Measurements from ENCODE around the gene HOPX.

The HOPX gene

DNA sequence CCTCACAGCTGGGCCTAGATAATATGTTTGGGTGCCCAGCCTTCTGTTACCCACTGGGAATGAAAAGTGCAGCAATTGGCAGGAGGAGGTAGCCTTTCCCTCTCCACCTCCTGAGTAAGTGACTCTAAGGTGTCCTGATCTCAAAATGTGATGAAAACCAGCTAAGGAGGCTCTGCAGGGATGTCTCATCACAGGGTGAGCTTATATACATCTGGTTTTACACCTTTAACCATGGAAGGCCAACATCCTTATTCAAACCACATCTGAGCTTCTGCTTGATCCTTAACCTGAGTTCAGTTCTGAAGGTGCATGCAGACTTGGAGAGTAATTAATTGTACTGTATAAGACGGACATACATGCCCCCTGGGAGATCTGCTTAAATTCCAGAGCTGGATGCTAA is 53.7 kb downstream of the HOPX start:
- in situ Hi-C loops (cut with HindIII; ENCODE audit: low sequenced_read_pairs): no loop called here
- TF ChIP-seq, protein P1, sequence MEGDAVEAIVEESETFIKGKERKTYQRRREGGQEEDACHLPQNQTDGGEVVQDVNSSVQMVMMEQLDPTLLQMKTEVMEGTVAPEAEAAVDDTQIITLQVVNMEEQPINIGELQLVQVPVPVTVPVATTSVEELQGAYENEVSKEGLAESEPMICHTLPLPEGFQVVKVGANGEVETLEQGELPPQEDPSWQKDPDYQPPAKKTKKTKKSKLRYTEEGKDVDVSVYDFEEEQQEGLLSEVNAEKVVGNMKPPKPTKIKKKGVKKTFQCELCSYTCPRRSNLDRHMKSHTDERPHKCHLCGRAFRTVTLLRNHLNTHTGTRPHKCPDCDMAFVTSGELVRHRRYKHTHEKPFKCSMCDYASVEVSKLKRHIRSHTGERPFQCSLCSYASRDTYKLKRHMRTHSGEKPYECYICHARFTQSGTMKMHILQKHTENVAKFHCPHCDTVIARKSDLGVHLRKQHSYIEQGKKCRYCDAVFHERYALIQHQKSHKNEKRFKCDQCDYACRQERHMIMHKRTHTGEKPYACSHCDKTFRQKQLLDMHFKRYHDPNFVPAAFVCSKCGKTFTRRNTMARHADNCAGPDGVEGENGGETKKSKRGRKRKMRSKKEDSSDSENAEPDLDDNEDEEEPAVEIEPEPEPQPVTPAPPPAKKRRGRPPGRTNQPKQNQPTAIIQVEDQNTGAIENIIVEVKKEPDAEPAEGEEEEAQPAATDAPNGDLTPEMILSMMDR (IDR thresholded peaks at IDR 0.05; ENCODE audit: low read depth, low read length): no peak

DNA sequence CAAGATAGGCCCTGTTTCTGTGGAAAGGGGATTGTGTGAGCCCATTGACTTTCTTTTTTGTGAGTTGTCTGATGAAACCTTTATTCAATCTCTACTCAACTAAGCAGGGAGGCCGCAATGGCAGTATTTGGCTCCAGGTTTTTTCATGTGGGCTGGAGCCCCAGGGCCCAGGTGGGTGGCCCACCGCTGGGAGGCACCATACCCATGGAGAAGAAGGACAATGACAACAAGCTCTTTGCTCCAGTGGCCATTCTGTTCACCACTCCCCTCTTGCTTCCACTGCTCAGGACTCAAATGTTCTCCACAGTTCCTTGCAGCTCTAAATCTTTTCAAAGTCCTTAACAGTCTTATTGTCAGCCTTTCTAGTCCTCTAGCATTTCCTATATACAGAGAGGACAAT is 54.1 kb downstream of the HOPX start:
- in situ Hi-C loops (cut with HindIII; ENCODE audit: low sequenced_read_pairs): no loop called here
- no peak for DNase-seq (ENCODE audit: low read depth, low spot score)
- no peak overlapping the region for H3K4me3 ChIP-seq (ENCODE audit: low read depth, low read length)
- TF ChIP-seq, protein P1 (IDR thresholded peaks at IDR 0.05; ENCODE audit: low read depth, low read length): no peak

More for the DNA sequence above, 53.7 kb downstream of the HOPX start:
- DNase-seq (ENCODE audit: low read depth, low spot score): no peak
- H3K4me3 ChIP-seq (ENCODE audit: low read depth, low read length): no peak overlapping the region

DNA sequence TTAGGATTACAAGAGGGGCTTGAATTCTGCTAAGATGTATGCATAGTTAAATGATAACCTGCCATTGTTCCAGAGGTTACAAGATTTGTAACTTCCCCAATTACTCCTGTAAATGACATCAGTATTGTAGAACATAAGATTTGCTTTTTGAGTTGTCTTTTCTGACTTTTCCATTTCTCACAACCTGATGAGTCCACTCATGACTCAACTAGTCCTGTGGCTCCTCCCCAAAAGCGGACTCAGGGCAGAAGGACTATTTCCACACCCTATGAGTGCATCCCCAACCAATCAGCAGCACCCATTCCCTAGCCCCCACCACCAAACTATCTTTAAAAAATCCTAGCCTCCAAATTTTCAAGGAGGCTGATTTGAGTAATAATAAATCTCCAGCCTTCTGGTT is 54.7 kb downstream of the HOPX start:
- in situ Hi-C loops (cut with HindIII; ENCODE audit: low sequenced_read_pairs): no loop called here
- TF ChIP-seq, protein P1 (IDR thresholded peaks at IDR 0.05; ENCODE audit: low read depth, low read length): no peak
- no peak for DNase-seq (ENCODE audit: low read depth, low spot score)
- H3K4me3 ChIP-seq (ENCODE audit: low read depth, low read length): no peak overlapping the region

DNA sequence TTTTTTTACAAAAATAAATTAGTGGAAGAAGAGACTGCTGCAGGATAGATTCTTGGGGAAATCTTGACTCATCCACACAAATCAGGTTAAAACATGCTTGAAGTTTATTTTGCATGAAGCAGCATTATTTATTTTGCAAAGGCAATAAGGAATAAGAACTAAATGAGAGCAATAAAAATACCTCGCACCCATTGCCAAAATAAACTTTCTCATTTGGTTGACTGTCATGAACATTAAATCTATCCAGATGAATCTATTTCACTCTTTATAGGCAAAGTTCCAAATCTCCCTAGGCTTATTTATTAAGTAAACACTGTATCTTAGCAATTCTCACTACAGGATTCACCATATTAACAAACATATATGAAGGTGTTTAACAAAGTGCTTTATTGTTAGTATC is 58.9 kb downstream of the HOPX start:
- in situ Hi-C loops (cut with HindIII; ENCODE audit: low sequenced_read_pairs): no loop called here
- no peak overlapping the region for H3K4me3 ChIP-seq (ENCODE audit: low read depth, low read length)
- TF ChIP-seq, protein P1 (IDR thresholded peaks at IDR 0.05; ENCODE audit: low read depth, low read length): no peak
- peak; percentile 31 for DNase-seq (ENCODE audit: low read depth, low spot score)

- no peak for DNase-seq (ENCODE audit: low read depth, low spot score)
- H3K4me3 ChIP-seq (ENCODE audit: low read depth, low read length): no peak overlapping the region
- TF ChIP-seq, protein P1 (IDR thresholded peaks at IDR 0.05; ENCODE audit: low read depth, low read length): no peak
- in situ Hi-C loops (cut with HindIII; ENCODE audit: low sequenced_read_pairs): no loop called here
These were observed 61.3 kb downstream of the HOPX start for GRCh38 chr4:56619816-56620215.

GRCh38 chr4:56619160-56619559 is 61.9 kb downstream of the HOPX start:
- H3K4me3 ChIP-seq (ENCODE audit: low read depth, low read length): no peak overlapping the region
- in situ Hi-C loops (cut with HindIII; ENCODE audit: low sequenced_read_pairs): no loop called here
- peak; percentile 59 for DNase-seq (ENCODE audit: low read depth, low spot score)
- TF ChIP-seq, protein P1 (IDR thresholded peaks at IDR 0.05; ENCODE audit: low read depth, low read length): peak; percentile 27

DNA sequence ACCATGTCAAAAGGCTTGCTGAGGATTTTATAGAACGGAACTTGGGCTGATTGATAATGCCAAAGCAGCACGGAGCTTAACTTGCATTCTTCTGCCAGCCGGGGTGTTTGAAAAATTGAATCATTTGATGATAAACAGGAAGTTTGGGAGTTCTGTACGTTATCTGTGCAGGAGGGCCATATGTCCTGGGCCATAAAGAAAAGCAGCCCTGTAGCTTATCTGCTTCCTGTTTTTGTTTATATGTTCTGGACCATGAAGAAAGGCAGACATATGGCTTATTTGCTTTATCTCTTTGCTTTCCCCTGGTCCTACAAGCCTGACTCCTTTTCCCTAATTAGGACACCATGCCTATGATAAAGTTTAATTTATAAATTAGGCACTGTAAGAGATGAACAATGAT is 62.4 kb downstream of the HOPX start:
- in situ Hi-C loops (cut with HindIII; ENCODE audit: low sequenced_read_pairs): no loop called here
- H3K4me3 ChIP-seq (ENCODE audit: low read depth, low read length): no peak overlapping the region
- TF ChIP-seq, protein P1 (IDR thresholded peaks at IDR 0.05; ENCODE audit: low read depth, low read length): no peak
- no peak for DNase-seq (ENCODE audit: low read depth, low spot score)
